GM21717 (cell line): ENCODE results near the gene LHCGR.
"Not testable (repeated sequence)": the region's sequence is repeated elsewhere in the genome, so short reads cannot be mapped to it uniquely, and the experiment has no call there.

Experiments used
- ATAC-seq: cut with Tn5 transposase; IDR thresholded peaks from one replicate; pipeline ENCODE4 v1.9.1; 2021; ENCODE audit warnings: mild to moderate bottlenecking, moderate library complexity; ENCODE audit not compliant: unreplicated experiment

The LHCGR gene

GRCh38 chr2:48747319-48747718 lies 8.2 kb downstream of the LHCGR start:
- no peak for ATAC-seq

GRCh38 chr2:48739236-48739635 lies 16.3 kb downstream of the LHCGR start:
- not testable (repeated sequence) for ATAC-seq

- ATAC-seq: no peak
These were observed 16.7 kb downstream of the LHCGR start for GRCh38 chr2:48738806-48739205.

GRCh38 chr2:48736251-48736650 lies 19.3 kb downstream of the LHCGR start:
- no peak for ATAC-seq

- no peak for ATAC-seq
These were observed 20.8 kb downstream of the LHCGR start for GRCh38 chr2:48734576-48735303.

GRCh38 chr2:48733067-48733503 lies 22.4 kb downstream of the LHCGR start:
- ATAC-seq: no peak

- no peak for ATAC-seq
These were observed 26.7 kb downstream of the LHCGR start for GRCh38 chr2:48728840-48729239.

GRCh38 chr2:48728295-48728694 lies 27.2 kb downstream of the LHCGR start:
- no peak for ATAC-seq

- no peak for ATAC-seq
These were observed 28.0 kb downstream of the LHCGR start for GRCh38 chr2:48727560-48727959.

GRCh38 chr2:48725696-48726494 lies 29.6 kb downstream of the LHCGR start:
- ATAC-seq: no peak

- ATAC-seq: no peak
These were observed 31.2 kb downstream of the LHCGR start for GRCh38 chr2:48724278-48724677.

- ATAC-seq: no peak
These were observed 32.4 kb downstream of the LHCGR start for GRCh38 chr2:48723129-48723528.

GRCh38 chr2:48722391-48722790 lies 33.1 kb downstream of the LHCGR start:
- ATAC-seq: no peak

GRCh38 chr2:48721158-48721557 lies 34.4 kb downstream of the LHCGR start:
- ATAC-seq: no peak

GRCh38 chr2:48719480-48720177 lies 35.9 kb downstream of the LHCGR start:
- ATAC-seq: no peak

- no peak for ATAC-seq
These were observed 37.7 kb downstream of the LHCGR start for GRCh38 chr2:48717846-48718245.

- no peak for ATAC-seq
These were observed 39.6 kb downstream of the LHCGR start for GRCh38 chr2:48715956-48716355.

- no peak for ATAC-seq
These were observed 40.3 kb downstream of the LHCGR start for GRCh38 chr2:48715042-48715899.

- ATAC-seq: no peak
These were observed 41.3 kb downstream of the LHCGR start for GRCh38 chr2:48714245-48714644.

- ATAC-seq: no peak
These were observed 41.9 kb downstream of the LHCGR start for GRCh38 chr2:48713647-48714046.

GRCh38 chr2:48712151-48712550 lies 43.4 kb downstream of the LHCGR start:
- no peak for ATAC-seq
